Measurements from ENCODE around the gene NDUFS7. TPM values are rescaled to one million over a fixed set of nuclear protein-coding genes. Genes with fewer than 3 reads are reported as not detected.

The NDUFS7 gene
- total RNA-seq, 1 donor from 2014 or later: 90.7 TPM

DNA sequence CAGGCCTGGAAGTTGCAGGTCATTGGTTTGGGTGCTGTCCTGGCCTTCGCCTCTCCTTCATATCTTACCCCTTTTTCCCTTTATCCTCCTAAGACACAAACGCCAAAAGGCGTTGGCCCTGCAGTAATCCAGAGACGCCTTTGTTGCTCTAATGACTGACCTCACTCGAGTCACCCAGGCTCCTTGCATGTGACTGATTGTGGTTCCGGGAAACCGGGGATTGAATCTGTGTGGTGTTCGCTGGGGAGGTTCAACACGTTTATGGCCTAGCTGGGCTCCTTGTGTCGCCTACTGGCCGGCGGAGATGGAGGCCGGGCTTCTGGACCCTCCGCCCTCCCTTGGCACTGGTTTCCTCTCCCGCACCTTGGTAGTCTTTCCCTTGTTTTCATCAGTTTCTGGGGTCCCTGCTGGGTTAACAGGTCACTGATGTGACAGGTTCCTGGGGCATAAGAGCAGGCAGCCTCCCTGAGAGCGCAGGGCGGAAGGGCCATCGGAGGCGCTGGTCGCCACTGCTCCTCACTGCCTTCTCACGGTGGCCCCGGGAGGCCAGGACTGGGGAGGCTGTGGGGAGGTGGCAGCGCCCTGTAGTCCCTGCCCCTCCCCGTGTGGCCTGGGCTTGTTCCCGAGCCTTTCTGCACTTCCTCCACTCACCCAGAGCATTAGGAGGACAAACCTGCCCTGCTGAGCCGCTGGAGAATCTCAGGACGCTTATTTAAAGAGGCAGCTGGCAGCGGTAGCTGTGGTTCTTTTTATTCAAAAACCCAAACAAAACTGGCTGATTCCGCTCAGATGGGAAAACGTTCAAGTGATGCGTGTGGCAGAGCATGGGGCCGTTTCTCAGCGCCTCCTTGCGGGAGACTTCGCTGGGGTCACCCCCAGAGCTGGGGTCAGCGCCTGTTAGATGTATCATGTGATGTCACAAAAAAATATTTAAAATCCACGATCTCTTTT, 18.1 kb upstream of the NDUFS7 start:
- DNase-seq: no peak

DNA sequence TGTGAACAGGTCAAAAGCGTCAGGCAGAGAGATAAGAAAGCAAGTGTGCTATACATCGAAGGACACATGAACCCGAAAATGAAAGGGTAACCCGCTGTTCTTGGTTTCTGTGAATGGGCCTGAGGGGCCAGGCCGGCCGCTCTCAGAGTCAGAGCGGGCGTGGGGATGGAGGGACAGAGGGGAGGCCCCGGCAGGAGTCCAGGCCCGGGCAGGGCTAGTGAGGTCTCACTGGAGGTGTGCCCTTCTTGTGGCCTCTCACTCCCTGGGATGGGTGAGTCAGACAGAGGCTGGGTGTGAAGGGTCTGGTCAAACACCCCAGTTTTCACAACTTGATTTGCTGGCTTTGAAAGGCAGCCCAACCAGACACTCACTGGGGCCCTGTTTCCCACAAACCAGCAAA, 17.4 kb upstream of the NDUFS7 start:
- DNase-seq: no peak

DNA sequence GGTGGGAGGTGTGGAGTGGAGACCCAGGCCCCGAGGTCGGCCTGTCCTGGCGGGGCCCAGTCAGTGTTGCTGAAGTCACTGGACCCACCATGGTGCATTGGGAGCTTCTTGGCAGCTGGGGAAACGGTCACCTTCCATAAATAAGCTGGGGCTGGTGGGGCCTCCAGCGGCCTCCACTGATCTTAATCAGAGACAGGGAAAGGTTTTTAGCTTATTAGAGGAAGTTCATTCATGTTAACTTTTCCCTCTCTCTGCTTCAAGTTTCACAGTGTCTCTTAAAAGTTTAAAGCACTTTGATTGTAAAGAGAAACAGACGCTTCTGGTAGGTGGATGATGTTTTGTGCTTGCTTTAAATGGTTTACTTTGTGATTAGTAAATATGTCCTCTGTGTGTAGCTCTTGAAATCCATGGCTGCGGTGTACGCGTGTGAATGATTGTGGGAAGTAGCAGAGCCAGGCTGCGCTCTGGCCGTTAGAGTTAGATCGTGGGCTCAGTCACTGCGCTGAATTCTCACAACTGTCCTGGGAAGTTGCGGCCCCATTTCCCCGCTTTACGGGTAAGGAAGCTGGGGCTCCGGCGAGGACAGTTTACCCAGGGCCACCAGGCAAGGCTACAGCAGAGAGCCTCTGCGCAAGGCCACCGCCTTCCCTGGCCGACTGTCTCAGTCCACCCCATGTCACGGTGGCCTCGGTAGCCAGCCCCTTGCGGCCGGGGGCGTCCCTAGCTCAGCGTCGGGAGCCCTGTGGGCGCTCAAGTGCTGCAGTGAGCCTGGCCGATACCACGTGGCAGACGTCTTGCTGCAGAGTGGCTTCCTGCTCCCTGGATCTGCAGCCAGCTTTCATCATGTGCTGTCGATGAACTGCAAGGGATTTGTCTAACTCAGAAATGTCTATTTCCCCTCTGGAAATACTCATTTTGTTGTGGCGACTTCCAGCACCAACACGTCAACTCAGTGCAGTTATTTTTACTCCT, 16.5 kb upstream of the NDUFS7 start:
- DNase-seq: no peak

DNA sequence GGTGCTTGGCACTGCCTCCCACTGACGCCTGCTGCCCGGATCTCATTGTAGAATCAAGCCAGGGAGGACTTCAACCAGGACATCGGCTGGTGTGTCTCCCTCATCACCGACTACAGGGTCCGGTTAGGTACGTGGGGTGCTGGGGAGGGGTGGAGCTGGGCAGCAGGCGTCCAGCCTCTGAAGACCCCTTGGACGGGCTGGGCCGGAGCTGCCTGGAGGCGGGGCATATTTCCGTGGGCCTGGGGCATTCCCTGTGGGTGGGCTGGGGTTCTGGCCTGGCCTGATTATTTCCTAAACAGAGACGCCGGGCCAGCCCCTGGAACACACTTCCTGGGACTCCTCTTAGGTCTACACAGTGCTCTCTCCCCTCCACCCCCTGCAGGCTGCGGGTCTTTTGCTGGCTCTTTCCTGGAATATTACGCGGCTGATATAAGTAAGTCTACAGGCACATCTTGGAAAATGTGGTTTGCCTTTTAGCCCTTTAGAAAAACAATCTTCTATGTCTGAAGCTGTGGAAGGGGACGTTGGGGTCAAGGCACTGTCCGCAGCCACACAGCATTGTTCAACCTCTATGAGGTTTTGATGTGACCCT, 14.4 kb upstream of the NDUFS7 start:
- no peak for DNase-seq

DNA sequence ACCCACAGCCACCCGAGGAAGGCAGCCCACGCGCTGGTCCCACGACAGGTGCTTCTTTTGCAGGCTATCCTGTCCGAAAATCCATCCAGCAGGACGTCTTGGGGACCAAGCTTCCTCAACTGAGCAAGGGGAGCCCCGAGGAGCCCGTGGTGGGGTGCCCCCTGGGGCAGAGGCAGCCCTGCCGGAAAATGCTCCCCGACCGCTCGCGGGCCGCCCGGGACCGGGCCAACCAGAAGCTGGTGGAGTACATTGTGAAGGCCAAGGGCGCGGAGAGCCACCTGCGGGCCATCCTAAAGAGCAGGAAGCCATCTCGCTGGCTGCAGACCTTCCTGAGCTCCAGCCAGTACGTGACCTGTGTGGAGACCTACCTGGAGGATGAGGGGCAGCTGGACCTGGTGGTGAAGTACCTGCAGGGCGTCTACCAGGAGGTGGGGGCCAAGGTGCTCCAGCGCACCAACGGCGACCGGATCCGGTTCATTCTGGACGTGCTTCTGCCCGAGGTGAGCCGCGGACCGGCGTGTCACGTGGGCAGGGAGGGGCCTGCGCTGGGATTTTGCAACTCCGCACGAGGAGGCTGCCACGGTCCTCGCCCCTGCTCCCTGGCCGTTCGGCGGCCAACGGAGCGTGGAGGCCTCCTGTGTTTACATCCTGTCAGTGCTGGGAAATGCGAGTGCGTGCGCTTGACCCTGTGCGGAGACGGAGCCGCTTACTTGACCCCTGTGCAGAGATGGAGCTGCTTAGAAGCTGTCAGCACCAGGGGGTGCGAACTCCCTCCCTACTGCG, 12.9 kb upstream of the NDUFS7 start:
- no peak for DNase-seq

DNA sequence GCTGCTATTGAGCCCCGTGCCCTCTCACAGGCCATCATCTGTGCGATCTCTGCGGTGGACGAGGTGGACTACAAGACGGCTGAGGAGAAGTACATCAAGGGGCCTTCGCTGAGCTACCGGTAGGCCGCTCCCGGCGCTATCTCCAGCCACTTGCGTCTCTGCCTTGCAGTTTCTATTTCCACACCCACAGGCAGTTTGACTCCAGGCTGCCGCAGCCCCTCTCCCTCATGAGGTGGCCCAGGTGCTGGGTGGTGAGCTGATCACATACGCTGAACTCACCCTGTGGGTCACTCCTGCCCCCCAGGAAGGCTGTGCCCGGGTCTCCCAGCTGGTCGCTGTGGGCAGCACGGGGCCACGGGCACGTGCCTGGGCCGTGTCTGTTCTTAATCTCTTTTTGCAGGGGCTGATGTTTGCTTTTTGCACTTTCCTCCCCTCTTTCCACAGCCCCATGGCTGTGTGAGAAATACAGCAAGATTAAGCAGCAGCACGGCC, 10.6 kb upstream of the NDUFS7 start:
- no peak for DNase-seq

DNA sequence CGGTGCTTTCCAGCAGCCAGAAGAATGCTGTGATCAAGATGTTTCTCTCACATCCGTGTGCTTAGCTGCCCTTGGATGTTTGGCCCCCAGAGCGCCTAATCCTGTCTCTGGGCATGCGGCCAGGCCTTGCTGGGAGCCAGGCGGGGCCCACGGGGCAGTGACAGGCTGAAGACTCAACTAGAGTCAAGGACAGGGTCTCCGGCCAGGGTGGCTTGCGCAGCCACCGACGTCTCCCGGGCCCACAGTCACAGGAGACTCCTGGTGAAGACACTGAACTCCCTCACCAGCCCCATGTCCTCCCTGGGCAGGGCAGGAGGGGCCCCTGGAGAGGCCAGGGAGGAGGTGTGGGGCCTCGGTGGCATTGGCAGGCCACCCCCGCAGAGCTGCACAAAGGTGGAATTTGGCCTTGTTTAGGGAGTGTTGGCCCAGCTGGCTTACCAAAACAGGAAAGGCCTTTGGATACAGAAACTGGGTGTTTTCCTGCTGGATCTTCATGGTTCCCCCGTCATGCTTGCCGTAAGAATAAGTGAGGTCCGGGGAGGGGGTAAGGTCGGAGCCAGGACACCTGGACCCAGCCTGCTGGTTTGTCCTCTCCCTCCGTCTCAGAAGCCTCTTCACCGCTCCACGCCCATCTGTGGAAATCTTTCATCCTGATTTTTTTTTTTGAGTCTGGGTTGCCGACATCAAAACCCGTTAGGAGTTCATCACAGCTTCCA, 10.0 kb upstream of the NDUFS7 start:
- peak; percentile 40 for DNase-seq

DNA sequence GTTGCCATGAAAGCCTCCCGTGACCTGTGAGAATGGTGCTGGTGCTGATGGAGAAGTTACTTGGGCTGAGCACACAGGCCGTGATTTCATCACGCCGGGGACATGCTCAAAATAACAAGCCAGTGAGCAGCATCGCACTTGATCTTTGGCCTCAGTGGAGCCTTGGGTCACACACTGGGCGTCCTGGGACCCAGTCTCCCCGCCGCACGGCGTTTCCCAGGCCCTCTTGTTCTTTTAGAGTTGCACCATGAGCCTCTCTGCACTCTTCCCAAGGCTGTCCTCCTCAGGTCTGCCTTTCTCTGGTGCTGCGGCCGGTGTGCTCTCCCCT, 9.5 kb upstream of the NDUFS7 start:
- no peak for DNase-seq

DNA sequence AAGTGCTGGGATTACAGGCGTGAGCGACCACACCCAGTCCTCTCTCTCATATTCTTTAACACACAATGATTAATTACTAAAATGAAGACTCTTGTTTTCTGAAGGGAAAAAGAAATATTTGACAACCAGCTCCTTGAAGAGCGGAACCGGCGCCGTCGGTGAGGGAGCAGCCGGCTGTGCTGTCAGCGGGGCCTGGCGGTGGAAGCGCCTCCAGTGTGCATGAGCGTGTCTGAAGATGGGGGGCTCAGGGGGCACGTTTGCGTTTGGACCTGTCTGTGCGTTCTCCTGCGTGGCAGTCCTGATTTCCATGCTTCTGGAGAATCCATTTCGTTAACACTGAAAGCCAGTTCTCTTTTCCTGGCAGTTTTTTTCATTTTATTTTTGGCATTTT, 7.3 kb upstream of the NDUFS7 start:
- DNase-seq: no peak

DNA sequence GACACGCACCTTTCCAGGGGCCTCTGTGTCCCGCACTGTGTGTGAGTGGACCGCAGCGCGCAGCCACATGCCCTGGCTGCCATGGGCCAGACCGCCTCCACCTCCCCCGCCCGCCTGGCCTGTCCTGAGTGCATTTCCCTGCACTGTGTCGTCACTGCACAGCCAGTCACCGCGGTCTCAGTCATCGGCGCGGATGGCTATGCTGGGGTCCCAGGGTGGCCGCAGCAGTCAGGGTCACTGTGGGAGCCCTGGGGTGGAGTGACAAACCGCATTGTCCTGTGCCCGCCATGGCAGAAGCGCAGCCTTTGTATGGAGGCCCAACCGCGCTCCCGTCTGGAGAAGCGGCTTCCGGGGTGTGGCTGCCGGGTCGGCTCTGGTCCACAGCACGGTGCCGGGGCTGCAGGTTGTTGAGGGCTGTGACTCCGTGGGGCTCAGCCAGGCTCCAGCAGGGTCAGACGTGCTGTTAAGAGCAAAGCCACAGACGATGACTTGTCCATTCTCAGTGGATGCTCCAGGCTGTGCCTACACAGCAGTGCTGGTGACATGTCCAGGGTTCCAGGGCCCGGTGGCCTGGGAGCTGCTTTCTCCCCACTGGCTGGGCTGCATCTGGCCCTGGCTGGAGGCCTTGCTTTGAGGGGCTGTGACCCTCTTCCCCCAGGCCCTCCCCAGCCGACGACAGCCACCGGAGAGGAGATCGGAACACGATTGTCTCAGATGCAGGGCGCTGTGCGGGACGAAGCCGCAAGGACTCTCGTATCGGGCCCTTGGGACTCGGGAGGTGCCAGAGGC, 6.3 kb upstream of the NDUFS7 start:
- no peak for DNase-seq

DNA sequence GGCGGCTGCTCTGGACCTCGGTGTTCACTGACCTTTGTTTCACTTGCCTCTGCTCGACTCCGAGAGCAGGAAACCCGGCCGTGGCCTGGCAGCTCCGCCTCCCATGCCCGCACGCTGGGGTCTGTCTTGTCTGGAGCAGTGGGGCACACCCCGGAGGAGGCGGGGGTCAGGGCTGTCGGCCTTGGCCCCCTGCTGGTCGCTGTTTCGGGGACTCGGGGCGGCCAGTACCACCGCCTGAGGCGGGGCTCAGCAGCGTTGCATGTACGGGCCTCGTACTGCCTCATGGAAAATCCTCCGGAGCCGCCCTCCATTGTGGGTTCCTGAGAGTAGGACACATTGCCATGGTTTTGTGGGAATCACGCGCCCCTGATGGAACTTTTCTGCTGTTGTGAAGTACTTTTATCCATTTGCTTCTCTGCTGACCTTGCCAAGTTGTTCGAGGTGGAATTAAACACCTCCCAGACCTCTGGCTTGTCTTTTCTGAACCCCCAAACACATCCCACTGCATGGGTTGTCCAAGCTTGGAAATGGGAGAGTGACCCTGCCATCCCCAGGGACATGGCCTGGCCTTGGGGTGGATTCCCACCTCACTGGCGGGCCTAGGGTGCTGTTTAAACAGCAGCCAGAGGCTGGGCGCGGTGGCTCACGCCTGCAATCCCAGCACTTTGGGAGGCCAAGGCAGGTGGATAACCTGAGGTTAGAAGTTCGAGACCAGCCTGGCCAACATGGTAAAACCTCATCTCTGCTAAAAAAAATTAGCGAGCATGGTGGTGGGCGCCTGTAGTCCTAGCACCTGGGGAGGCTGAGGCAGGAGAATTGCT, 5.5 kb upstream of the NDUFS7 start:
- no peak for DNase-seq

DNA sequence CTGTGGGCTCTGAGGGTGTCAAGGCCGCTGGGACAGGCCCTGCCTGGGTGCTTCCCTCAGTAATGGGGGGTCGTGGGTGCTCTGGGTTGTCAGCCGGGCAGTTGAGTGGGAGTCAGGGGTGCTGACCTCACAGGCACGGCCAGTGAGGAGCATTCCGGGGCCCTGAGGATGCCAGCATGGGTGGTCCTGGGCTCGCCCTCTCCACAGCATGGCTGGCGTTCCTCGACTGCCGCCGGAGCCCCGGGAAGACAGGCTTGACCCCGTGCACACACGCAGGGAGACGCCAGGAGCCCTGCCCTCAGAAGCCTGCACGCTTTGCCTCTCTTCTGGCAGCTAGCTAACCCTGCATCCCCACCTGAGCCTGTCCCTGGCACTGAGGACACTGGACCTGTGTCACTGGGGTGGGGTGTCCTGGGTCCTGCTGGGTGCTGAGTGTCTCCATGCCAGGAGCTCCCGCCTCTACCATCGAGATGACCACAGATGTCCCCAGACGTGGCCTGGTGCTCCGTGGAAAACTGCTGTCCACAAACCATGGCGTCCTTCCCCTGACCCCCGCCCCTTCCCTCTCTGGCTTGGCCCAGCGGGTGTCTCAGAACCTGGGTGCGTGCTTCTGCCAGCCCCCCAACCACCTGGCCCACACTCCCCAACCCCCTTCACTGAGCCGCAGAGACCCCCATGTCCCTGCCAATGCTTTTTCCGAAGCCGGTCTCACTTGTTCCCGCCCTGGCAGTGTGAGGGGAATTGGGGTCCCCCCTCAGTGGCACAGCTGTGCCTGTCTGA, 4.4 kb upstream of the NDUFS7 start:
- DNase-seq: no peak

DNA sequence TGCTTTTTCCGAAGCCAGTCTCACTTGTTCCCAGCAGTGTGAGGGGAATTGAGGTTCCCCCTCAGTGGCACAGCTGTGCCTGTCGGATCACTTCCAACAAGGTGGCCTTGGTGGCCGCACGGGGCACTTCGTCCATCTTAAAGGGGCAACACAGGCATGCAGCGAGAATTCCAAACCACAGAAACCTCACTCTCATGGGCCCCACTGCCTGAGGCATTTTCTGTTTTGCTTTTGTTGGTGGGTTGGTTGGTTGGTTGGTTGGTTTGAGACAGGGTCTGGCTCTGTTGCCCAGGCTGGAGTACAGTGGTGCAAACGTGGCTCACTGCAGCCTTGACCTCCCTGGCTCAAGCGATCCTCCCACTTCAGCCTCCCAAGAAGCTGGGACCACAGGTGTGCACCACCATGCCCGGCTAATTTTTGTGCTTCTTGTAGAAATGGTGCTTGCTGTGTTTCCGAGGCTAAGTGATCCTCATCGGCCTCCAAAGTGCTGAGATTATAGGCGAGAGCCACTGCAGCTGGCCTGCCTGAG, 3.7 kb upstream of the NDUFS7 start:
- DNase-seq: no peak

DNA sequence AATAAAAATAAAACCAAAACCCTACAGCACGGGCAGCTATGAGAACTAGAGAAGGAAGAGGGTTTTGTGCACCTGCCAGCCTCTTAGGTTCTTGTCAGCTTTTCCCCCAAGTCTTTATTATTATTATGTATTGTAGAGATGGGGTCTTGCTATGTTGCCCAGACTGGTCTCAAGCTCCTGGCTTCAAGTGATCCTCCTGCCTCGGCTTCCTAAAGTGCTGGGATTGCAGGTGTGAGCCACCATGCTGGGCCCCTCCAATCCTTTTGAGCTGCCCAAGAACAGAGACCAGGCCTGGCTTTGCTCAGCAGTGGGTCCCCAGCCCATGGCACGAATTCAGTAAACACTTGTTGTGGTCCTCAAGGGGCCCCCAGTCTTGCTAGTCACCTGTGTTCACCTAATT, 1.5 kb upstream of the NDUFS7 start:
- DNase-seq: no peak

DNA sequence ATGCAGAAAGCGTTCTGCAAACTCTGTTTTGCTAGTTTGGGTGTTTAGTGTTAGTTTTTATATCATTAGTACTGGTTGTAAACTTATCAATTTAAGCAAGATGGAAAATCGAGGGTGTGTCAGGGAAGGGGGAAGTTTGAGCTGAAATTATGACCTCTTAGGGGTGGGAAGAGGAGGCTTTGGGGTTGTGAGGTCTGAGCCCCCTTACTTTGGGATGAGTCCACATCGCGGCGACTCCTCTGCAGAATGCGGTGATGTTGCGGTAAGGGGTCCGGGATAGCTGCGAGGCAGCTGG, 743 bp upstream of the NDUFS7 start:
- DNase-seq: no peak

DNA sequence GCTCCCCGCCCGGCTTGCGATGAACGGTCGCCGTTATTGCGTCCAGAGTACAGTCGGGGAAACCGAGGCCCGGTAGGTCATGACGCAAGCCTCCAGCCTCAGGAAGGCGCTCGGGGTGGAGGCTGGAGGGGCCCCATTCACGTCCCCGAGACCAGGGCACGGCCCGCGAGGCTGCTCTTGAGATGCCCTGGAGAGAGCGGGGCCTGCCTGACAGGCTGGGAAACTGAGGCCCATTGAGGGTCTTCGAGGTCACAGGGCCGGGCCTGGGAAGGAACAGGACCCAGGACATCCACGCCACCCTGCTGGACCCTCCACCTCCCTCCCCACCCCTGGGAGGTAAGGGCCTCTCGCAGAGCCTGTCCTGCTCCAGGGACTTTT, 367 bp downstream of the NDUFS7 start:
- DNase-seq: no peak

DNA sequence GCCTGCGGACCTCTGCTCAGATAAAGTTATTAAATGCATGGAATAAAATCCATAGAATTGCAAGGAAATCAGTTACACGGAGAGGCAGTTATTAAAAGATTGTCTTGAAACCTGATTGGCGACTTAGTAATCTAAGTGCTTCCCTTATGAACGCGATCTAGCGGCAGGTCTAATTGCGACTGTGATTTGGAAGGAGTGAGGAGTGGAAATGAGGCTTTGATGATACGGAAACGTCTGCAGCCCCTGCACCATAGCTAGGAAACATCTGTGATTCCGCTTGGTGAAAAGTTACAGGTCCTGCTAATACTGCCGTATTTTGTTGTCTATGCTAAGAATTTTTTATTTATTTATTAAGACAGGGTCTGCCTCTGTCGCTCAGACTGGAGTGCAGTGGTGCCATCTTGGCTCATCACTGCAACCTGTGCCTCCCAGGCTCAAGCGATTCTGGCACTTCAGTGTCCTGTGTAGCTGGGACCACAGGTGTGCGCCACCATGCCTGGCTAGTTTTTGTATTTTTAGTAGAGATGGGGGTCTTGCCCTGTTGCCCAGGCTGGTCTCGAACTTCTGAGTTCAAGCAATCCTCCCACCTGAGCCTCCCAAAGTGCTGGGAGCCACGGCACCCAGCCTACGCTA, 887 bp downstream of the NDUFS7 start:
- DNase-seq: no peak

DNA sequence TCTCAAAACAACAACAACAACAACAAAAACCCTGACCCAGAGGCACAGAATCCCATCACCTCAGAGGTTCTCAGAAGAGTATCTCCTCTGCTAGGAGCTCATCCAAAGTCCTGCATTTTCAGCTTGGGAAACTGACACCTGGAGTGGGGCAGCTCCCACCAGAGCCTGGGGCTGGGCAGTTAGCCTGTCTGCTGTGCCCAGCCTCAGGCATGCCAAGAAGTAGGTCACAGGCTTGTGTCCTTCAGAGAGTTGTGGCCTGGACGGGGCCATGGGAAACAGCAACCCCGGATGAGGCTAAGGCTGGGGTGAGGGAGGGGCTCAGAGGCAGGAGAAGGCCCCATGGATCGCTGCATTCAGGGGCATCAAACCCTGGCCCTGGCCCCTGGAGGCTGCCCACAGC, 2.1 kb downstream of the NDUFS7 start:
- no peak for DNase-seq
